Progenitor cell of endocrine pancreas (in vitro differentiated cells): ENCODE data around the gene BARHL1. TPM values are rescaled to one million over a fixed set of nuclear protein-coding genes. Genes with fewer than 3 reads are reported as not detected.

Source experiments
- DNase-seq: peaks from one replicate; pipeline ENCODE4 v3.0.0; 2021; ENCODE audit warnings: low spot score; ENCODE audit not compliant: unreplicated experiment
- H3K27ac Mint-ChIP-seq: 2 replicates; pipeline ENCODE4 v1.8.0; 2021; ENCODE audit warnings: mild to moderate bottlenecking, moderate library complexity, mixed read lengths
- H3K27me3 Mint-ChIP-seq: 2 replicates; pipeline ENCODE4 v1.8.0; 2021; ENCODE audit warnings: mixed read lengths
- H3K36me3 Mint-ChIP-seq: 2 replicates; pipeline ENCODE4 v1.8.0; 2022; ENCODE audit warnings: mixed read lengths; ENCODE audit not compliant: insufficient read depth
- H3K4me1 Mint-ChIP-seq: 2 replicates; pipeline ENCODE4 v1.8.0; 2021; ENCODE audit warnings: low read depth, mixed read lengths
- H3K4me3 Mint-ChIP-seq: 2 replicates; pipeline ENCODE4 v1.8.0; 2021; ENCODE audit warnings: low read depth, mild to moderate bottlenecking, moderate library complexity, mixed read lengths
- H3K9me3 Mint-ChIP-seq: 2 replicates; pipeline ENCODE4 v1.8.0; 2021; ENCODE audit warnings: low read depth, mixed read lengths
- CTCF ChIP-seq: fragments of 200-600 bp; sonication (generic); IDR thresholded peaks from one replicate; pipeline ENCODE4 v1.5.0; 2021; ENCODE audit warnings: antibody characterized with exemption, mild to moderate bottlenecking; ENCODE audit not compliant: unreplicated experiment
- total RNA-seq: library from RNA; stranded (reverse); gene quantifications from 2 replicates; pipeline ENCODE4 v1.2.1, GENCODE V29; 2021

The BARHL1 gene
- total RNA-seq, 1 donor from 2014 or later, result not detected

- no peak for DNase-seq
- Mint-ChIP-seq H3K9me3 (no peaks in the 10 kb centered on the region), H3K4me3 (no peak overlapping the region), H3K27me3 (no peaks in the 10 kb centered on the region), H3K4me1 (no peaks in the 10 kb centered on the region), H3K36me3 (peaks cover 22% of the 10 kb centered on the region), H3K27ac (no peak overlapping the region)
- no peak for TF ChIP-seq CTCF
Observed at GRCh38 chr9:132615774-132616173, 33.4 kb downstream of the BARHL1 start.

DNA sequence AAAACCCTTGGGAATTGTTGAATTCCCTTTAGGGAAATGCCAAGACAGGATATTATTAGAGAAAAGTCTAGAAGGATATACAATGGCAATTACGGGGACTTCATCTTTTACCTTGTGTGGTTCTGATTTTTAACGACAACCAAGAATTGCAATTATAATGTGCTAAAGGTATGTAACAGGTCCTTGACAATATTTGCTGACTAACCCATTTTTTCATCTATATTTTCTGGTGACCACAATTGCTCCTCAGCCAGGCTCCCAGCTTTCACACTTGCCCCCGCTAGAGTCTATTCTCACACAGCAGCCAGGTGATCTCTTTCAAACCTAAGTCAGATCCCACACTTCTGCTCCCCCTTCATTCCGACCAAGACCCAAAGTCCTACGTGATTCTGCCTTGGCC is 34.3 kb downstream of the BARHL1 start:
- DNase-seq, result no peak
- Mint-ChIP-seq H3K27ac (peak overlapping the region; percentile 67), H3K4me3 (no peak overlapping the region), H3K4me1 (no peaks in the 10 kb centered on the region), H3K9me3 (no peaks in the 10 kb centered on the region), H3K27me3 (no peaks in the 10 kb centered on the region), H3K36me3 (peaks cover 21% of the 10 kb centered on the region)
- TF ChIP-seq CTCF, result no peak

DNA sequence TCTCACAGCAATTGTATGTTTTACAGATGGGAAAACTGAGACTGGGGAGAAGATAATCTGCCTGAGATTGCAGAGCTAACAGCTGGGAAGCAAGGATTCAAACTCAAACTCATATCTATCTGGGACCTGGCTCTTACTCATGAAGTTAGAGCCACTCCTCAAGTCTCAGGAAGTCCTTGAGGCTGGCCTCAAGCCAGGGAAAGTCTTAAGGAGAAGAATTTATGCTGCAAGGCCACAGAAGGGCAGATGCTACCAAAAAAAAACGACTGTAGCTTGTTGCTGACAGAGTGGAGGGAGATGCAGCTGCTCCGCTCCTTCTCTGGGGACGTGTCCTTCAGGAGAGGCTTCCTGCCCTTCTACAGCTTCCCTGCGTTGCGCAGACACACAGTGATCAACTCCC is 39.8 kb downstream of the BARHL1 start:
- H3K27ac Mint-ChIP-seq, result no peak overlapping the region
- DNase-seq, result no peak
- H3K36me3 Mint-ChIP-seq, result peaks cover 10% of the 10 kb centered on the region
- H3K27me3 Mint-ChIP-seq, result no peaks in the 10 kb centered on the region
- H3K4me1 Mint-ChIP-seq, result no peaks in the 10 kb centered on the region
- TF ChIP-seq CTCF, result no peak
- no peak overlapping the region for H3K4me3 Mint-ChIP-seq
- H3K9me3 Mint-ChIP-seq, result no peaks in the 10 kb centered on the region

DNA sequence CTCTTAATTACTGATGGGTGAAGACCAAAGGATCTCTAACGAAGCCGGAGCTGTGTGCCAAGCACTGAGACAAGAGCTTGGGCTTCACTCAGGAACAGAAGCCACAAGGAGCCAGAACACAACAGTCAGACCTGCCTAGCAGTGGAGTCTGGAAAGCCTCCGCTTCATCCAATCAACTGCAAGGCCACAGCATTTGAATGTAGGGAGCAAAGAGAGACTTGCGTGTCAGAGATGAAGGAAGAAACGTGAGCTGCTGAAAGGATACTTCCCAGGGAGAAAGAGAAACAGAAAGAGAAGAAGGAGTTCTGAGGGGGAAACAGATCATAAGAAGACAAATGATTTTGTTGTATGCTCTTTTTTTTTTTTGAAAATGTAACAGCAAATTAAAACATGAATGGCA is 43.9 kb downstream of the BARHL1 start:
- no peak for TF ChIP-seq CTCF
- Mint-ChIP-seq H3K9me3 (no peaks in the 10 kb centered on the region), H3K27ac (no peak overlapping the region), H3K27me3 (no peaks in the 10 kb centered on the region), H3K4me1 (no peaks in the 10 kb centered on the region), H3K4me3 (no peak overlapping the region), H3K36me3 (peaks cover 17% of the 10 kb centered on the region)
- no peak for DNase-seq

DNA sequence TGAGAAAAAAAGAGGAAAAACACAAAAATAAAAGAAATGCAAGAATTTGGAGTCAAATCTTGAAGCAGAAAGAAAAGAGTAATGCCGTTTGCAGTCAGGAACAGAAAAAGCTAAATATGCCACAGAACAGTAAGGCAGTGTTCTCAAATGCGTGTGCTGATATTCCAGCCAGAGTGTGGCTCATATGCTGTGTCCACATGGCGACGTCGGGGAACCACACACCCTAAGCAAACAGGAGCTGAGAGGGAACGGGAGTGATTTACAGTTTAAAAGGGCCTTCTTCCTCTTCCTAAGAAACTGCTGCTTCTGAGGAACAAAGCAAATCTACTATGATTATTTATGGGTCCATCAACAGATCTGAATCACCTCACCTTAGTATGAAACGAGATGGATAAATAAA is 44.7 kb downstream of the BARHL1 start:
- no peak overlapping the region for H3K27ac Mint-ChIP-seq
- H3K4me3 Mint-ChIP-seq, result no peak overlapping the region
- TF ChIP-seq CTCF, result no peak
- no peaks in the 10 kb centered on the region for H3K4me1 Mint-ChIP-seq
- peaks cover 17% of the 10 kb centered on the region for H3K36me3 Mint-ChIP-seq
- no peak for DNase-seq
- no peaks in the 10 kb centered on the region for H3K27me3 Mint-ChIP-seq
- no peaks in the 10 kb centered on the region for H3K9me3 Mint-ChIP-seq

- peaks cover 5% of the 10 kb centered on the region for H3K4me1 Mint-ChIP-seq
- TF ChIP-seq CTCF, result no peak
- peaks cover 17% of the 10 kb centered on the region for H3K36me3 Mint-ChIP-seq
- no peak for DNase-seq
- no peak overlapping the region for H3K4me3 Mint-ChIP-seq
- H3K27ac Mint-ChIP-seq, result no peak overlapping the region
- H3K9me3 Mint-ChIP-seq, result no peaks in the 10 kb centered on the region
- no peaks in the 10 kb centered on the region for H3K27me3 Mint-ChIP-seq
Observed at GRCh38 chr9:132627594-132627993, 45.2 kb downstream of the BARHL1 start.
